HFFc6 (cell line): Measurements from ENCODE around the gene DEFB132. TPM values are rescaled to one million over a fixed set of nuclear protein-coding genes. Genes with fewer than 3 reads are reported as not detected.

Experiments used
- DNase-seq: peaks from one replicate; pipeline ENCODE4 v3.0.0-alpha.2; 2018
- H3K27ac Mint-ChIP-seq: 2 replicates; pipeline ENCODE4 v1.8.0; 2020; ENCODE audit warnings: mild to moderate bottlenecking, mixed read lengths
- H3K27me3 Mint-ChIP-seq: 2 replicates; pipeline ENCODE4 v1.8.0; 2021; ENCODE audit warnings: mild to moderate bottlenecking, moderate library complexity, mixed read lengths; ENCODE audit not compliant: insufficient read depth
- H3K36me3 Mint-ChIP-seq: 2 replicates; pipeline ENCODE4 v1.8.0; 2021; ENCODE audit warnings: low read depth, mixed read lengths
- H3K4me1 Mint-ChIP-seq: 2 replicates; pipeline ENCODE4 v1.8.0; 2020; ENCODE audit warnings: low read depth, mixed read lengths
- H3K4me3 Mint-ChIP-seq: 2 replicates; pipeline ENCODE4 v1.8.0; 2020; ENCODE audit warnings: mild to moderate bottlenecking, moderate library complexity, mixed read lengths
- H3K9me3 Mint-ChIP-seq: 2 replicates; pipeline ENCODE4 v1.8.0; 2020; ENCODE audit warnings: mild to moderate bottlenecking, mixed read lengths
- total RNA-seq, 6 experiments: library from RNA; stranded (reverse); fragmentation: NEBNext Ultra II Directional; extraction: Animal tissue kit (Norgen Biotek cat#: 25700); gene quantifications; 2 replicates in 1 of 6; 3 replicates in 5 of 6; pipeline ENCODE4 v1.2.3, GENCODE V29; 2021
- TF ChIP-seq, protein P1 (sequence below): fragments of 200-600 bp; sonication (generic); IDR thresholded peaks from 2 replicates; pipeline ENCODE4 v1.5.0; 2021; ENCODE audit warnings: antibody characterized with exemption, mild to moderate bottlenecking

DEFB132 gene
- total RNA-seq, 6 experiments from 2014 or later: not detected

DNA sequence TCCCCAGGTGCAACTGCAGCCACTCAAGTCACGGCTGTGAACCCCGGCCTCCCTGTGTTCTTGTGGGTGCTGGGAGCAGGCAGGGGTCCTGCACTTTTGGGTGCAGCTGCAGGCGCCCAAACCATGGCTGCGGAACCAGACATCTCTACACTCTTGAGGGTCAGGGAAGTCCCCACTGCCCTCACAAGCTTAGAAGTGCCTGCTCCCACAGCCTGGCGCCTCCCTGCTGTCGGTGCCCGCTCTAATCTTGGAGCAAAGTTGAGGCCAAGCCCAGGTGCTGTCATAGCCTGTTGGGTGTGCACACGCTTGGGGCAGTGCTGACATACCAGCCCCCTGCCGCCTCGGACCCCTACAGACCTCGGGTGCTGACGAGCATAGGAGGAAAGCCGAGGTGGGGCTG, 6.2 kb downstream of the DEFB132 start:
- Mint-ChIP-seq H3K27ac (no peak overlapping the region), H3K27me3 (peaks cover 24% of the 10 kb centered on the region)

DNA sequence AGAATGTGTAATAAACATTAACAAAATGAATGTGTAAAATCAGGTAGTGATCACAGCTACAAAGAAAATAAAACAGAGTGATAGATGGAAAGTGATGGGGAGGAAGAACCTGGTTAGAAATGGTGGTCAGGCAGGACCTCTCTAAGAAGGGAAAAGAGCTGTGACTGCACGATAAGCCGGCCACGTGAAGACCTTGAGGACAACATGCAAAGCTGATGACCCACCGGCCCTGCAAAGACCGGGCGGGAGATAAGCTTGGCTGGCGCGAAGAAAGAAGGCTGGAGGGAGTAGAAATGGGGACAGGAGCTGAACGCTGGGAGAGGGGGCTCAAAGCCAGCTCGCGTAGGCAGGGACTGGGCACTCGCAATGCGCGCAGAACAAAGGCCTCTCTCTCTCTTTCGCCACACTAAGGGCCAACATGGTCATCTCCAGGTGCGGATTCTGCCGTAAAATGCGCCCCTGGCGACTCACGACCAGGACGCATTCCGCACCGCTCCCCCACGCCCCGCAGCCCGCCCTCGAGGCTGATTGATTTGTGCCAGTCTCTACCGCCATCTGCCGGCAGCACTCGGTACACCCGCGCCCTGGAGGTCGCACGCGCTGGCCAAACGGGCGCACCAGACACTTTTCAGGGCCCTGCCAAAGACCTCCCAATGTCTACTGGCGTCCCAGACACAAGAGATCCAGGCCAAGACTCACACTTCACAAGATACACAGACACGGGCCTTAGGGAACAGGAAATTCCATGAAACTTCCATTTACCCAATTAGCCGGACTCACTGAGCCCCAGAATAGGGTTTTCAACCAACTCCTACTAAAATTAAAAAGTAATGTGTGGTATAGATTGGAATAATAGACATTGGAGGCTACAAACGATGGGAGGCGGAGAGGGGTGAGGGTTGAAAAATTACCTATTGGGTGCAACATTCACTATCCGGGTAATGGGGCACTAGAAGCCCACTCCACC, 9.4 kb downstream of the DEFB132 start:
- Mint-ChIP-seq H3K4me3 (peak overlapping the region; percentile 86), H3K4me1 (peaks cover 12% of the 10 kb centered on the region), H3K27me3 (peaks cover 11% of the 10 kb centered on the region), H3K36me3 (no peaks in the 10 kb centered on the region), H3K27ac (no peak overlapping the region), H3K9me3 (no peaks in the 10 kb centered on the region)
- DNase-seq: peak; percentile 55
- TF ChIP-seq, protein P1, sequence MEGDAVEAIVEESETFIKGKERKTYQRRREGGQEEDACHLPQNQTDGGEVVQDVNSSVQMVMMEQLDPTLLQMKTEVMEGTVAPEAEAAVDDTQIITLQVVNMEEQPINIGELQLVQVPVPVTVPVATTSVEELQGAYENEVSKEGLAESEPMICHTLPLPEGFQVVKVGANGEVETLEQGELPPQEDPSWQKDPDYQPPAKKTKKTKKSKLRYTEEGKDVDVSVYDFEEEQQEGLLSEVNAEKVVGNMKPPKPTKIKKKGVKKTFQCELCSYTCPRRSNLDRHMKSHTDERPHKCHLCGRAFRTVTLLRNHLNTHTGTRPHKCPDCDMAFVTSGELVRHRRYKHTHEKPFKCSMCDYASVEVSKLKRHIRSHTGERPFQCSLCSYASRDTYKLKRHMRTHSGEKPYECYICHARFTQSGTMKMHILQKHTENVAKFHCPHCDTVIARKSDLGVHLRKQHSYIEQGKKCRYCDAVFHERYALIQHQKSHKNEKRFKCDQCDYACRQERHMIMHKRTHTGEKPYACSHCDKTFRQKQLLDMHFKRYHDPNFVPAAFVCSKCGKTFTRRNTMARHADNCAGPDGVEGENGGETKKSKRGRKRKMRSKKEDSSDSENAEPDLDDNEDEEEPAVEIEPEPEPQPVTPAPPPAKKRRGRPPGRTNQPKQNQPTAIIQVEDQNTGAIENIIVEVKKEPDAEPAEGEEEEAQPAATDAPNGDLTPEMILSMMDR: peak; percentile 98

More for the DNA sequence above, 6.2 kb downstream of the DEFB132 start:
- Mint-ChIP-seq H3K36me3 (no peaks in the 10 kb centered on the region), H3K4me1 (peaks cover 12% of the 10 kb centered on the region), H3K9me3 (no peaks in the 10 kb centered on the region), H3K4me3 (no peak overlapping the region)
- no peak for DNase-seq
- TF ChIP-seq, protein P1: no peak

DNA sequence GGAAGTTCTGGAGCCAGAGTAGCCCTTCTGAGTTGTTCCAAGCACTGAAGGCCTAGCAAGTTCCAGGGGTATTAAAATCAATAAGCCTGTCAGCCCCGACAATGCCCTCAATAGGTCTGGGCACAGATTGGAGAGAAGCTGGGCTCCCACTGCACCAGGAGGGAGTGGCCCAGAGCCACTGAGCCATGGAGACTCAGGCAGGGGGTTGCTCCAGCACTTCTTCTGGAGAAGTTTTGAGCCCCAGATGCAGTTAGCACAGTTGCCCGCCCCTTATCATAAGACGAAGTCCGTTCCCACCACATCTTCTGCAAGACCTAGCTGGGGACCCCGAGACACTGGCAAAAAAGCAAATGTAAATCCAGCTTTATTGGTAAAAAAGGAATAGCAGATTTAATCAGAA, 13.0 kb downstream of the DEFB132 start:
- TF ChIP-seq, protein P1: no peak
- no peaks in the 10 kb centered on the region for H3K36me3 Mint-ChIP-seq
- H3K9me3 Mint-ChIP-seq: no peaks in the 10 kb centered on the region
- H3K27me3 Mint-ChIP-seq: peaks cover 9% of the 10 kb centered on the region
- no peak for DNase-seq
- H3K4me1 Mint-ChIP-seq: peaks cover 12% of the 10 kb centered on the region
- no peak overlapping the region for H3K4me3 Mint-ChIP-seq
- H3K27ac Mint-ChIP-seq: no peak overlapping the region

DNA sequence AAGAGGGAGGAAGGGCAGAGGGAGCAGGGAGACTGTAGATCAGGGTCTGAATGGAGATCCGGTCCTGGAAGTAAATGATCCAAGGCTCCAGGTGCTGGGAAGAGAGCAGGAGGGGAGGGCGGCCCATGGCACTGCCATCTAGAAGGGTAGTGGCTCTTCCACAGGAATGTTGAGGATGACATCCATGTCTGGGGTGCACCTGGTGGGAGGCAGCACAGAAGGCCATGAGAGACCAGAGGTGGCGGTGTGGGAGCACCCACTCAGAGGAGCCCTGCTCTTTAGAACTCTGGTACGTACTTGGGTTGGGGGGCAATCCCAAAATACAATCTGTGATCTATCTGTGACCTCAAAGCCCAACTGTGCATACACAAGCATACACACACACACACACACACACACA, 13.5 kb downstream of the DEFB132 start:
- TF ChIP-seq, protein P1: no peak
- peaks cover 9% of the 10 kb centered on the region for H3K27me3 Mint-ChIP-seq
- no peak for DNase-seq
- H3K9me3 Mint-ChIP-seq: no peaks in the 10 kb centered on the region
- peaks cover 1% of the 10 kb centered on the region; the same call in 1 of the 2 replicates for H3K36me3 Mint-ChIP-seq
- H3K27ac Mint-ChIP-seq: no peak overlapping the region
- H3K4me1 Mint-ChIP-seq: peaks cover 12% of the 10 kb centered on the region
- H3K4me3 Mint-ChIP-seq: no peak overlapping the region

DNA sequence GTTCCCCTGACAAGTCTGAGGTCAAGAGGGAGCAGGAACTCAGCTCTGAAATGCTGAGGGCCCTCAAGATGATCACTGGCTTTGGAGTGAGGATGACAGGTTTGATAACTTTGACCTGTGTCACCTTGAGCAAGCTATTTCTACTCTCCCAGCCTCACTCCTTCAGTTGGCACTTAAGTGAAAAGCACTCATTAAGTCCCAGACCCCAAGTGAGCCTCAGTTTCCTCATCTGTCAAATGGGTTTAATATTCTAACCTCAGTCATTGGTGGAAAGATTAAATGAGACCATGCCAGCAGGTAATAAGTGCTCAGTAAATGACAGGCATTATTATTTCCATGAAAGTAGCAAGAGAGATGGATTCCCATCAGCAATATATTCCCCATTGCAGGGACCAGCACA, 14.0 kb downstream of the DEFB132 start:
- H3K36me3 Mint-ChIP-seq: peaks cover 5% of the 10 kb centered on the region; the same call in 1 of the 2 replicates
- TF ChIP-seq, protein P1: no peak
- no peak overlapping the region for H3K4me3 Mint-ChIP-seq
- H3K9me3 Mint-ChIP-seq: no peaks in the 10 kb centered on the region
- H3K4me1 Mint-ChIP-seq: peaks cover 8% of the 10 kb centered on the region
- DNase-seq: no peak
- no peak overlapping the region for H3K27ac Mint-ChIP-seq
- H3K27me3 Mint-ChIP-seq: peaks cover 6% of the 10 kb centered on the region
